ENCODE data around the gene NEK6.

The NEK6 gene

GRCh38 chr9:124303762-124304161 lies 46.0 kb downstream of the NEK6 start:
- no peak overlapping the region for H3K4me3 ChIP-seq (ENCODE audit: low read depth in 1 of 2, low read length in 2 of 2)
- H3K27ac ChIP-seq (ENCODE audit: low read length) = no peak overlapping the region
- H3K27me3 ChIP-seq (ENCODE audit: low read depth, low read length) = no peaks in the 10 kb centered on the region
- peaks cover 23 to 29% of the 10 kb centered on the region in 2 donors for H3K36me3 ChIP-seq (ENCODE audit: control insufficient read depth in 1 of 2, insufficient read depth in 2 of 2, low read length in 2 of 2)
- H3K4me1 ChIP-seq (ENCODE audit: control insufficient read depth in 1 of 2, insufficient read depth in 2 of 2, low read length in 2 of 2) = no peaks in the 10 kb centered on the region
- H3K9me3 ChIP-seq (ENCODE audit: control insufficient read depth in 1 of 2, low read length in 2 of 2) = no peaks in the 10 kb centered on the region

DNA sequence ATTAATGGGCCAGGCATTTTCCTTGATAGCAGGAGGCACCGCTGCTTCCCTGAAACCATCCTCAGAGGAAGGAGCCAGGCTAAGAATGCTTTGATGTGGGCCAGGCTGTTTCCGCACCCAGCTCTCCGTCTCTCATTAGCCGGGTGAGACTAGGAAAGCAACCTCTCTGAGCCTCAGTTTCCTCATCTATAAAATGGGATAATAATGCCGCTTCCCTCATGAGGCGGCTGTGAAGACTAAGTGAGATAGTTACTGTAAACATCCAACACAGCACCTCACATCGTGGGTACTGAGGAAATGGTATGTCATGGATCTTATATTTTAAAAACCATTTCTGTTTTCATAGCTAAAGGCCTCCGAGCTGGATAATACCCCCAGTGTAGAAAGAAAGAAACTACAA lies 46.5 kb downstream of the NEK6 start:
- Histone ChIP-seq H3K36me3 (ENCODE audit: control insufficient read depth in 1 of 2, insufficient read depth in 2 of 2, low read length in 2 of 2) (peaks cover 23 to 29% of the 10 kb centered on the region in 2 donors), H3K4me1 (ENCODE audit: control insufficient read depth in 1 of 2, insufficient read depth in 2 of 2, low read length in 2 of 2) (no peaks in the 10 kb centered on the region)

DNA sequence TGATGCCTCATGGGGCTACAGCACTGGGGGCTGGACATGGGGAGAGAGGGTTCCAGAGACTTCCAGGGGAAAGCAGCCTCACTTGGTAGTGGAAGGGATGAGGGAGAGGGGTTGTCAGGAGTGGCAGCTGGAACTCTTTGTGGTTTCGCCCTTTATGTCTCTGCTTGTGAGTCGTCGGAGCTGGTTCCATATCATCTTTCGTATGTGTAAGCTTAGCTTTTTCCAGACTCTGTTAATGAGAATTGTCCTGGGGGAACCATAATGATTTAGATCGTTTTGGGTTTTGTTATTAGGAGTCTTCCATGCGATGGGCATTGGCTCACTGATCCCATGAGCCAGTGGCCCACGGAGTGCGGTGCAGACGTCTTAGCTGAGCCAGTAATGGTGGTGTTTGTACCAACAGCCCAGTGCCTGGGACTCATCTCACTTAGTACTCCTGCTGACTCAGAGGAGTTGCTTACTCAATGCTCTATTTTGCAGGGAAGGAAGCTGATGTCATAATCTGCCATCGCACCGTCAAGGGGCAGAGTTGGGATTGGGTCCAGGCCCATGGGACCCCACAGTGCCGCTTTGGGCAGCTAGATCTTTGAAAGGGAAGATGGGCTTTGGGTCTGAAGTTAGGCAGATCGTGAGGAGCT lies 48.5 kb downstream of the NEK6 start:
- H3K4me3 ChIP-seq (ENCODE audit: low read depth in 1 of 2, low read length in 2 of 2) = no peak overlapping the region
- H3K36me3 ChIP-seq (ENCODE audit: control insufficient read depth in 1 of 2, insufficient read depth in 2 of 2, low read length in 2 of 2) = peaks cover 23 to 29% of the 10 kb centered on the region in 2 donors
- no peaks in the 10 kb centered on the region for H3K9me3 ChIP-seq (ENCODE audit: control insufficient read depth in 1 of 2, low read length in 2 of 2)
- H3K27ac ChIP-seq (ENCODE audit: low read length) = no peak overlapping the region
- H3K4me1 ChIP-seq (ENCODE audit: control insufficient read depth in 1 of 2, insufficient read depth in 2 of 2, low read length in 2 of 2) = no peaks in the 10 kb centered on the region
- H3K27me3 ChIP-seq (ENCODE audit: low read depth, low read length) = no peaks in the 10 kb centered on the region

More for the DNA sequence above, 46.5 kb downstream of the NEK6 start:
- no peak overlapping the region for H3K4me3 ChIP-seq (ENCODE audit: low read depth in 1 of 2, low read length in 2 of 2)
- no peak overlapping the region for H3K27ac ChIP-seq (ENCODE audit: low read length)
- no peaks in the 10 kb centered on the region for H3K9me3 ChIP-seq (ENCODE audit: control insufficient read depth in 1 of 2, low read length in 2 of 2)
- no peaks in the 10 kb centered on the region for H3K27me3 ChIP-seq (ENCODE audit: low read depth, low read length)

GRCh38 chr9:124307379-124308030 lies 49.8 kb downstream of the NEK6 start:
- Histone ChIP-seq H3K4me3 (ENCODE audit: low read depth in 1 of 2, low read length in 2 of 2) (no peak overlapping the region), H3K27ac (ENCODE audit: low read length) (no peak overlapping the region), H3K9me3 (ENCODE audit: control insufficient read depth in 1 of 2, low read length in 2 of 2) (no peaks in the 10 kb centered on the region), H3K36me3 (ENCODE audit: control insufficient read depth in 1 of 2, insufficient read depth in 2 of 2, low read length in 2 of 2) (peaks cover 12 to 22% of the 10 kb centered on the region in 2 donors), H3K4me1 (ENCODE audit: control insufficient read depth in 1 of 2, insufficient read depth in 2 of 2, low read length in 2 of 2) (no peaks in the 10 kb centered on the region), H3K27me3 (ENCODE audit: low read depth, low read length) (no peaks in the 10 kb centered on the region)

GRCh38 chr9:124308606-124309491 lies 51.1 kb downstream of the NEK6 start:
- no peaks in the 10 kb centered on the region for H3K27me3 ChIP-seq (ENCODE audit: low read depth, low read length)
- no peak overlapping the region for H3K4me3 ChIP-seq (ENCODE audit: low read depth in 1 of 2, low read length in 2 of 2)
- no peaks in the 10 kb centered on the region for H3K9me3 ChIP-seq (ENCODE audit: control insufficient read depth in 1 of 2, low read length in 2 of 2)
- no peak overlapping the region for H3K27ac ChIP-seq (ENCODE audit: low read length)
- peaks cover 4 to 25% of the 10 kb centered on the region in 2 donors for H3K36me3 ChIP-seq (ENCODE audit: control insufficient read depth in 1 of 2, insufficient read depth in 2 of 2, low read length in 2 of 2)
- H3K4me1 ChIP-seq (ENCODE audit: control insufficient read depth in 1 of 2, insufficient read depth in 2 of 2, low read length in 2 of 2) = no peaks in the 10 kb centered on the region

DNA sequence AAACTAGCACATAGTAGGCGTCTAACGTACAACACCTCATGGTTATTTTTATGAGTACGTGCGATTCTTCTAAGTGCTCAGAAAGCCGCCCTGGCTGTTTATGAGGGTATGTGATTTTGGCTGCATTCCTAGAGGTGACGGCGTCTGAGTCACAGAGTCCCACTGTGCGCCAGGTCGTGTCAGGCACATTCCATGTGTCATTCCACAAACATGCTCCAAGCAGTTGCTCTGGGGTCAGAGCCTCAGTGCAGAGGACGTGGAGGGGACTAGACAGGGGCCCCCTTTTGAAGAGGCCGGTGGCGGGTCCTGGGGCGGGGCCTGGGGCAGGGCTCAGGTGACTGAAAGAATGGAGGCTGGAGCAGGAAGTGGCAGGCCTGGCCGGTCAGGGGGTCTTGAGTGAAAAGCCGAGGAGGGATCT lies 51.9 kb downstream of the NEK6 start:
- H3K9me3 ChIP-seq (ENCODE audit: control insufficient read depth in 1 of 2, low read length in 2 of 2) = no peaks in the 10 kb centered on the region
- no peak overlapping the region for H3K4me3 ChIP-seq (ENCODE audit: low read depth in 1 of 2, low read length in 2 of 2)
- no peaks in the 10 kb centered on the region for H3K27me3 ChIP-seq (ENCODE audit: low read depth, low read length)
- no peaks in the 10 kb centered on the region for H3K4me1 ChIP-seq (ENCODE audit: control insufficient read depth in 1 of 2, insufficient read depth in 2 of 2, low read length in 2 of 2)
- H3K27ac ChIP-seq (ENCODE audit: low read length) = no peak overlapping the region
- peaks cover 4 to 30% of the 10 kb centered on the region in 2 donors for H3K36me3 ChIP-seq (ENCODE audit: control insufficient read depth in 1 of 2, insufficient read depth in 2 of 2, low read length in 2 of 2)

GRCh38 chr9:124311283-124311682 lies 53.5 kb downstream of the NEK6 start:
- Histone ChIP-seq H3K4me1 (ENCODE audit: control insufficient read depth in 1 of 2, insufficient read depth in 2 of 2, low read length in 2 of 2) (no peaks in the 10 kb centered on the region), H3K4me3 (ENCODE audit: low read depth in 1 of 2, low read length in 2 of 2) (no peak overlapping the region), H3K27ac (ENCODE audit: low read length) (no peak overlapping the region), H3K36me3 (ENCODE audit: control insufficient read depth in 1 of 2, insufficient read depth in 2 of 2, low read length in 2 of 2) (peaks cover 9 to 46% of the 10 kb centered on the region in 2 donors), H3K27me3 (ENCODE audit: low read depth, low read length) (no peaks in the 10 kb centered on the region), H3K9me3 (ENCODE audit: control insufficient read depth in 1 of 2, low read length in 2 of 2) (no peaks in the 10 kb centered on the region)

DNA sequence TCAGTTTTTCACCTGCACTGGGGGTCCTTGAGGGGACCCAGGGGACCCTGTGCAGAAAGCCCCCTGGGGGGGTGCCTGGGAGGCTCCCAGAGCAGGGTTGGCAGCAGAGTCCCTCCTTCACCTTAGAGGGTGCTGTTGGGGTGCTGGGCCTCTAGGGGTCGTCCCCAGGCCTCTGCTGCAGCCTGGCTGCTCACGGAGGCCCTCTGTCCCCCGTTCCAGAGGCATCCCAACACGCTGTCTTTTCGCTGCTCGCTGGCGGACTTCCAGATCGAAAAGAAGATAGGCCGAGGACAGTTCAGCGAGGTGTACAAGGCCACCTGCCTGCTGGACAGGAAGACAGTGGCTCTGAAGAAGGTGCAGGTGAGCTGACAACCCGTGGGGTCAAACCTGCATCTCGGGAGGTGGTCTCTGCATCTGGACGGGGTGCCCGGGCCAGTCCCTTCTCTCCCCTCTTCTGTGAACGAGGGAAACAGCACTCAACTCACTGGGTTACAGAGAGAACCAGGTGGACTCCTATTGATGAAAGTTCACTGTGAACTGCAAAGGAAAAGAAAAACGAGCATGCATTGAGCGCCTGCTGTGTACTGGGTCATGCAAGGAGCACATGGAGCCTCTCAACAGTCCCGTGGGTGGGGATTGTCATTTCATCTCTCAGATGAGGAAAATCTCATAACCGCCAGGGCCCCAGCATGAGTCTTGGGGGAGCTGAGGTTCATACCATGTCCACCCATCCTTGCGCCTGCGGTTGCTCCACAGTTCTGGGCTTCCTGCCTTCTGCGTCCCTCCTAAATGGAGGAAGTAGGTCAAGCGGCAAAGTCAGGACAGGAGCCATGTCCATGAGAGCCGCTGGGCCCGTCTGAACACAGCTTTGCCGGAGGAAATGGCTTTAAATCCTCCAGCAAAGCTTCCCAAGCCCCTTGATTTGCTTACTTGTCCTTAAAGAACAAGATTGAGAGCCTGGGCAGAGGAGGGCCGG lies 54.8 kb downstream of the NEK6 start:
- Histone ChIP-seq H3K27me3 (ENCODE audit: low read depth, low read length) (no peaks in the 10 kb centered on the region), H3K9me3 (ENCODE audit: control insufficient read depth in 1 of 2, low read length in 2 of 2) (no peaks in the 10 kb centered on the region), H3K4me1 (ENCODE audit: control insufficient read depth in 1 of 2, insufficient read depth in 2 of 2, low read length in 2 of 2) (no peaks in the 10 kb centered on the region), H3K36me3 (ENCODE audit: control insufficient read depth in 1 of 2, insufficient read depth in 2 of 2, low read length in 2 of 2) (peaks cover 9 to 45% of the 10 kb centered on the region in 2 donors), H3K27ac (ENCODE audit: low read length) (no peak overlapping the region), H3K4me3 (ENCODE audit: low read depth in 1 of 2, low read length in 2 of 2) (no peak overlapping the region)

DNA sequence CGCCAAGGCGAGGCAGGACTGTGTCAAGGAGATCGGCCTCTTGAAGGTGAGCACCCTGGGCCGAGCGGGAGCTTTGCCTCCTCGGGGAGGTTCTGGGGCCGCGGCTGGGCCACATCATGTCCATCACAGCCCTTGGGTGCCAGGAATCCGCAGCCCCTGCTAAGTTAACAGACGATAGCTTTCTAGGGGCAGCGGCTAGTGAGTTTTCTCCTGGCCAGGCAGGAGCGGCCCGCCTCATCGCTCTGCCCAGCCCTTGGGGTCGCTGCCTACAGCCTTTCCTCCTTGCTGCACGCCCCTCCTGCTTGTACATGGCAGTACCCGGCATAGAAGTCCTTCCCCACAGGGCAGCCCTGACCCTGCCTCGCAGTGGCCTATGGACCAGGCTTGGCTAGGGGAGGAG lies 56.2 kb downstream of the NEK6 start:
- Histone ChIP-seq H3K4me1 (ENCODE audit: control insufficient read depth in 1 of 2, insufficient read depth in 2 of 2, low read length in 2 of 2) (no peaks in the 10 kb centered on the region), H3K36me3 (ENCODE audit: control insufficient read depth in 1 of 2, insufficient read depth in 2 of 2, low read length in 2 of 2) (peaks cover 9 to 38% of the 10 kb centered on the region in 2 donors), H3K27me3 (ENCODE audit: low read depth, low read length) (no peaks in the 10 kb centered on the region), H3K27ac (ENCODE audit: low read length) (no peak overlapping the region), H3K4me3 (ENCODE audit: low read depth in 1 of 2, low read length in 2 of 2) (no peak overlapping the region), H3K9me3 (ENCODE audit: control insufficient read depth in 1 of 2, low read length in 2 of 2) (no peaks in the 10 kb centered on the region)

DNA sequence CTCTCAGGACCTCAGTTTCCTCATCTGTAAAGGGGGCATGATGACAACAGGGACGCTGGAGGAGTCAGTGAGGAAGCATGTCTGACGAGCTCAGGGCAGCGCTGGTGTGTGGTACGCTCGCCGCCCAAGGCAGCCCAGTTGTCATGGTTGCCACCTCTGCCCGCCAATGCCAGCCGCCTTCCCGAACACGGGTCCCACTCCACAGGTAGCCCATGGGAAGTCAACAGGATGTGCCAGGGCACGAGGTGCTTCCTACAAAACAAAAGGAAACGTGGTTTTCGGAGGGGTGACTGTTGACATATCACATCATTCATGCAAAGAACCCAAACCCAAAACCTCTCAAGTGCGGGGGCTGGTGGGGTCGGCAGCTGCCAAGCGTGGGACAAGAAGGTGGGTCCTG lies 58.1 kb downstream of the NEK6 start:
- Histone ChIP-seq H3K9me3 (ENCODE audit: control insufficient read depth in 1 of 2, low read length in 2 of 2) (no peaks in the 10 kb centered on the region), H3K4me1 (ENCODE audit: control insufficient read depth in 1 of 2, insufficient read depth in 2 of 2, low read length in 2 of 2) (peaks cover 0 to 9% of the 10 kb centered on the region in 2 donors), H3K27me3 (ENCODE audit: low read depth, low read length) (no peaks in the 10 kb centered on the region), H3K27ac (ENCODE audit: low read length) (no peak overlapping the region), H3K36me3 (ENCODE audit: control insufficient read depth in 1 of 2, insufficient read depth in 2 of 2, low read length in 2 of 2) (peaks cover 9 to 38% of the 10 kb centered on the region in 2 donors), H3K4me3 (ENCODE audit: low read depth in 1 of 2, low read length in 2 of 2) (no peak overlapping the region)
